Activated CD4-positive, alpha-beta memory T cell treated with anti-CD3 and anti-CD28 coated beads, Interleukin-2, amount 10 ng/mL, durations not matched to agents 7 days and 5 days (primary cell): ENCODE measurements around the gene PHTF1. TPM values are rescaled to one million over a fixed set of nuclear protein-coding genes. Genes with fewer than 3 reads are reported as not detected.

Experiments
- CTCF ChIA-PET: fragments of 350-600 bp; sonication (Branson Sonifier 250); formaldehyde crosslinking; loops from one replicate; lab custom pipeline; 2021; ENCODE audit warnings: antibody characterized with exemption, inconsistent platforms; lab: Charles Lee
- POLR2A ChIA-PET: fragments of 350-600 bp; sonication (Branson Sonifier 250); formaldehyde crosslinking; loops from one replicate; lab custom pipeline; 2021; ENCODE audit warnings: antibody characterized with exemption; lab: Charles Lee
- DNase-seq: peaks from one replicate; pipeline ENCODE4 v3.0.0-alpha.2; 2020
- H3K27ac Mint-ChIP-seq: one replicate; pipeline ENCODE4 v1.8.0; 2021; ENCODE audit warnings: mild to moderate bottlenecking, mixed read lengths
- H3K27me3 Mint-ChIP-seq: one replicate; pipeline ENCODE4 v1.8.0; 2021; ENCODE audit warnings: mixed read lengths
- H3K36me3 Mint-ChIP-seq: one replicate; pipeline ENCODE4 v1.8.0; 2021; ENCODE audit warnings: low read depth, mixed read lengths
- H3K4me1 Mint-ChIP-seq: one replicate; pipeline ENCODE4 v1.8.0; 2021; ENCODE audit warnings: mixed read lengths
- H3K4me3 Mint-ChIP-seq: one replicate; pipeline ENCODE4 v1.8.0; 2021; ENCODE audit warnings: mild to moderate bottlenecking, mixed read lengths
- H3K9me3 Mint-ChIP-seq: one replicate; pipeline ENCODE4 v1.8.0; 2021; ENCODE audit warnings: mixed read lengths
- total RNA-seq, 2 experiments: library from RNA; stranded (reverse); gene quantifications; one replicate each; pipeline ENCODE4 v1.2.3, GENCODE V29; 2021

PHTF1 gene
- total RNA-seq, 2 experiments from 2014 or later: 22.1 to 23.0 TPM

GRCh38 chr1:113788802-113789201 is 29.5 kb upstream of the PHTF1 start:
- no peak overlapping the region for H3K4me3 Mint-ChIP-seq
- peaks cover 53% of the 10 kb centered on the region for H3K36me3 Mint-ChIP-seq
- CTCF ChIA-PET: interaction anchor here (0.9 to 1.5 kb wide), 2 partner anchors 8 to 10 kb away, joined by 3 read pairs; no protein-coding TSS in a partner anchor
- H3K27ac Mint-ChIP-seq: no peak overlapping the region
- POLR2A ChIA-PET: interaction anchor here (1.5 kb wide), 1 partner anchor 22 kb away, joined by 5 read pairs; no protein-coding TSS in a partner anchor
- no peaks in the 10 kb centered on the region for H3K27me3 Mint-ChIP-seq
- no peaks in the 10 kb centered on the region for H3K9me3 Mint-ChIP-seq
- H3K4me1 Mint-ChIP-seq: peaks cover 41% of the 10 kb centered on the region
- no peak for DNase-seq

GRCh38 chr1:113787663-113788062 is 28.4 kb upstream of the PHTF1 start:
- Mint-ChIP-seq H3K27me3 (no peaks in the 10 kb centered on the region), H3K9me3 (no peaks in the 10 kb centered on the region), H3K4me1 (peaks cover 36% of the 10 kb centered on the region), H3K36me3 (peaks cover 50% of the 10 kb centered on the region), H3K4me3 (no peak overlapping the region), H3K27ac (no peak overlapping the region)
- POLR2A ChIA-PET: interaction anchor here (1.5 kb wide), 1 partner anchor 23 kb away, joined by 5 read pairs; no protein-coding TSS in a partner anchor
- CTCF ChIA-PET: interaction anchor here (0.9 to 1.5 kb wide), 2 partner anchors 10 to 11 kb away, joined by 3 read pairs; no protein-coding TSS in a partner anchor
- DNase-seq: no peak

GRCh38 chr1:113786069-113786468 is 26.8 kb upstream of the PHTF1 start:
- H3K27me3 Mint-ChIP-seq: no peaks in the 10 kb centered on the region
- H3K9me3 Mint-ChIP-seq: no peaks in the 10 kb centered on the region
- peaks cover 28% of the 10 kb centered on the region for H3K4me1 Mint-ChIP-seq
- POLR2A ChIA-PET: interaction anchor here (1.2 to 4.3 kb wide), 5 partner anchors 10 to 52 kb away, joined by 3 to 54 read pairs (median 5); partner anchors contain the start of genes PHTF1 and RSBN1
- no peak overlapping the region for H3K4me3 Mint-ChIP-seq
- no peak overlapping the region for H3K27ac Mint-ChIP-seq
- H3K36me3 Mint-ChIP-seq: peaks cover 43% of the 10 kb centered on the region
- no peak for DNase-seq
- CTCF ChIA-PET: interaction anchor here (1.3 to 1.6 kb wide), 2 partner anchors 13 to 145 kb away, joined by 4 to 5 read pairs; no protein-coding TSS in a partner anchor

DNA sequence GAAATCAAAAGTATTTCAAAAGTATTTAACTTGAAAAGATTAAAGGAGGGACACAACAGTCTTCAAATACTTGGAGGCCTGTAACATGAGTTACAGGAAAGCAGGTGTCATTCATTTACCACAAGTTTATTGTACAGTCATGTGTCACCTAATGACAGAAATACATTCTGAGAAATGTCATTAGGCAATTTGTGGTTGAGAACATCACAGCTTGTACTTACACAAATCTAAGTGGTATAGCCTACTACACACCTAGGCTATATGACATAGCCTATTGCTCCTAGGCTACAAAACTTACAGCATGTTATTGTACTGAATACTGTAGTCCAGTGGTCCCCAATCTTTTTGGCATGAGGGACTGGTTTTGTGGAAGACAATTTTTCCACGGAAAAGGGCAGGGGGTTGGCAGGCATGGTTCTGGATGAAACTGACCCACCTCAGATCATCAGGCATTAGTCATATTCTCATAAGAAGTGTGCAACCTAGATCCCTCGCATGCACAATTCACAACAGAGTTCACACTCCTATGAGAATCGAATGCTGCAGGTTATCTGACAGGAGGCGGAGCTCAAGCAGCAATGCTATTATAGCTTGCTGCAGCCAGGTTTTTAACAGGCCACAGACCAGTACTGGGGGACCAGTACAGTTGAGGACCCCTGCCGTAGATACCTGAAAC is 25.0 kb upstream of the PHTF1 start:
- CTCF ChIA-PET: interaction anchor here (0.8 to 1.7 kb wide), 5 partner anchors 25 to 146 kb away, joined by 3 to 6 read pairs (median 4); partner anchors contain the start of genes DCLRE1B, PHTF1 and RSBN1
- peak overlapping the region; percentile 56 for H3K4me3 Mint-ChIP-seq

GRCh38 chr1:113783254-113784103 is 24.2 kb upstream of the PHTF1 start:
- H3K27me3 Mint-ChIP-seq: no peaks in the 10 kb centered on the region
- peak; percentile 66 for DNase-seq
- H3K4me3 Mint-ChIP-seq: peak overlapping the region; percentile 56
- CTCF ChIA-PET: interaction anchor here (0.8 to 1.7 kb wide), 4 partner anchors 24 to 122 kb away, joined by 3 to 6 read pairs (median 4); partner anchors contain the start of genes DCLRE1B, PHTF1 and RSBN1
- H3K4me1 Mint-ChIP-seq: peaks cover 30% of the 10 kb centered on the region
- peak overlapping the region; percentile 99 for H3K27ac Mint-ChIP-seq
- H3K9me3 Mint-ChIP-seq: peaks cover 3% of the 10 kb centered on the region
- POLR2A ChIA-PET: interaction anchor here (0.9 to 4.3 kb wide), 13 partner anchors 9 to 826 kb away, joined by 3 to 54 read pairs (median 3); partner anchors contain the start of genes AP4B1, HIPK1, PHTF1 and RSBN1
- peaks cover 30% of the 10 kb centered on the region for H3K36me3 Mint-ChIP-seq

More for the DNA sequence above, 25.0 kb upstream of the PHTF1 start:
- H3K36me3 Mint-ChIP-seq: peaks cover 31% of the 10 kb centered on the region
- peak overlapping the region; percentile 99 for H3K27ac Mint-ChIP-seq
- peak; percentile 22 for DNase-seq
- H3K27me3 Mint-ChIP-seq: no peaks in the 10 kb centered on the region
- peaks cover 27% of the 10 kb centered on the region for H3K4me1 Mint-ChIP-seq
- H3K9me3 Mint-ChIP-seq: no peaks in the 10 kb centered on the region
- POLR2A ChIA-PET: interaction anchor here (0.5 to 4.3 kb wide), 16 partner anchors 8 to 961 kb away, joined by 3 to 54 read pairs (median 3); partner anchors contain the start of genes AP4B1, HIPK1, PHTF1 and RSBN1

DNA sequence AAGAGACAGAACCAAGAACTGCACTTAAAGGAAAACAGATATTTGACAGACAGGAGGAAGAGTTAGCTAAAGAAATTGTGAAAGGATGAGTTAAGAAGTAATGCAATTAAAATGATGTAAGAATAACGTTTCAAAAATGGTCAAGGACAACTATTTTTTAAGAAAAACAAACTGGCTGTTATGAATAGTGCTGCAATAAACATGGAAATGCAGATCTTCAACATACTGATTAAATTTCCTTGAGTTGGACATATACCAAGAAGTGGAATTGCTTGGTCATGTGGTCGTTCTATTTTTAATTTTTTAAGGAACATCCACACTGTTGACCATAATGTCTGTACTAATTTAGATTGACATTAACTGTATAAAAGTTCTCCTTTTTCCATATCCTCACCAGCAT is 23.1 kb upstream of the PHTF1 start:
- Mint-ChIP-seq H3K9me3 (peaks cover 4% of the 10 kb centered on the region), H3K36me3 (peaks cover 27% of the 10 kb centered on the region), H3K27me3 (no peaks in the 10 kb centered on the region), H3K4me1 (peaks cover 27% of the 10 kb centered on the region), H3K4me3 (no peak overlapping the region), H3K27ac (peak overlapping the region; percentile 99)
- ChIA-PET POLR2A (interaction anchor here (0.9 to 2.6 kb wide), 2 partner anchors 29 to 147 kb away, joined by 3 to 20 read pairs; partner anchors contain the start of genes HIPK1 and RSBN1), CTCF (no interaction called here)
- no peak for DNase-seq

GRCh38 chr1:113780374-113781146 is 21.3 kb upstream of the PHTF1 start:
- no peaks in the 10 kb centered on the region for H3K27me3 Mint-ChIP-seq
- POLR2A ChIA-PET: interaction anchor here (0.8 to 4.5 kb wide), 6 partner anchors 11 to 148 kb away, joined by 3 to 25 read pairs (median 4); partner anchors contain the start of genes AP4B1, HIPK1, PHTF1 and RSBN1
- H3K36me3 Mint-ChIP-seq: peaks cover 26% of the 10 kb centered on the region
- no peak overlapping the region for H3K4me3 Mint-ChIP-seq
- peaks cover 4% of the 10 kb centered on the region for H3K9me3 Mint-ChIP-seq
- CTCF ChIA-PET: no interaction called here
- peaks cover 17% of the 10 kb centered on the region for H3K4me1 Mint-ChIP-seq
- no peak for DNase-seq
- no peak overlapping the region for H3K27ac Mint-ChIP-seq

DNA sequence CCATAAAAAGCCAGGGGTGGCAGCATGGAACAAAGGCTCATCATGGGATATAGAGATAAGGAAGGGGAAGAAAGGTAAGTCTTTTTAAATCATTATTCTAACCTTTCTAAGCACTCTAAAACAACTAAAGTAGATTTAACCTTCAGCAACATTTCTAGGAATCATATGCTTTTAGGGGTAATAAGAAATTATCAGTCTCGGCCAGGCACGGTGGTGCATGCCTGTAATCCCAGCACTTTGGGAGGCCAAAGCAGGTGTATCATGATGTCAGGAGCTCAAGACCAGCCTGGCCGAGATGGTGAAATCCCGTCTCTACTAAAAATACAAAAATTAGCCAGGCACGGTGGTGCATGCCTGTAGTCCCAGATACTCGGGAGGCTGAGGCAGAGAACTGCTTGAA is 20.3 kb upstream of the PHTF1 start:
- peaks cover 12% of the 10 kb centered on the region for H3K4me1 Mint-ChIP-seq
- H3K4me3 Mint-ChIP-seq: no peak overlapping the region
- peaks cover 28% of the 10 kb centered on the region for H3K36me3 Mint-ChIP-seq
- POLR2A ChIA-PET: interaction anchor here (4.5 kb wide), 1 partner anchor 20 kb away, joined by 25 read pairs; the partner anchor contains the start of gene PHTF1
- H3K27ac Mint-ChIP-seq: no peak overlapping the region
- no peaks in the 10 kb centered on the region for H3K27me3 Mint-ChIP-seq
- CTCF ChIA-PET: no interaction called here
- no peak for DNase-seq
- peaks cover 4% of the 10 kb centered on the region for H3K9me3 Mint-ChIP-seq

GRCh38 chr1:113777561-113777960 is 18.3 kb upstream of the PHTF1 start:
- no peak overlapping the region for H3K27ac Mint-ChIP-seq
- POLR2A ChIA-PET: interaction anchor here (4.5 kb wide), 1 partner anchor 18 kb away, joined by 25 read pairs; the partner anchor contains the start of gene PHTF1
- no peak for DNase-seq
- peaks cover 4% of the 10 kb centered on the region for H3K9me3 Mint-ChIP-seq
- H3K4me3 Mint-ChIP-seq: no peak overlapping the region
- H3K36me3 Mint-ChIP-seq: peaks cover 30% of the 10 kb centered on the region
- CTCF ChIA-PET: no interaction called here
- no peaks in the 10 kb centered on the region for H3K27me3 Mint-ChIP-seq
- peaks cover 12% of the 10 kb centered on the region for H3K4me1 Mint-ChIP-seq

- POLR2A ChIA-PET: interaction anchor here (0.7 to 1.7 kb wide), 3 partner anchors 10 to 24 kb away, joined by 3 to 8 read pairs (median 3); partner anchors contain the start of gene PHTF1
- Mint-ChIP-seq H3K4me3 (no peak overlapping the region), H3K27me3 (no peaks in the 10 kb centered on the region), H3K36me3 (peaks cover 64% of the 10 kb centered on the region), H3K4me1 (peaks cover 51% of the 10 kb centered on the region), H3K27ac (no peak overlapping the region), H3K9me3 (no peaks in the 10 kb centered on the region)
- DNase-seq: no peak
- CTCF ChIA-PET: interaction anchor here (0.6 to 1.7 kb wide), 2 partner anchors 10 to 11 kb away, joined by 3 to 8 read pairs; partner anchors contain the start of gene PHTF1
These were observed 10.7 kb upstream of the PHTF1 start for GRCh38 chr1:113770031-113770430.

- ChIA-PET CTCF (interaction anchor here (0.6 to 1.7 kb wide), 2 partner anchors 10 to 11 kb away, joined by 3 to 8 read pairs; partner anchors contain the start of gene PHTF1), POLR2A (interaction anchor here (0.7 to 1.7 kb wide), 2 partner anchors 10 to 11 kb away, joined by 3 to 8 read pairs; partner anchors contain the start of gene PHTF1)
- Mint-ChIP-seq H3K4me3 (no peak overlapping the region), H3K4me1 (peaks cover 55% of the 10 kb centered on the region), H3K9me3 (no peaks in the 10 kb centered on the region), H3K27me3 (no peaks in the 10 kb centered on the region), H3K36me3 (peaks cover 68% of the 10 kb centered on the region), H3K27ac (no peak overlapping the region)
- no peak for DNase-seq
These were observed 10.3 kb upstream of the PHTF1 start for GRCh38 chr1:113769601-113769970.
